ENCODE measurements around the gene GID8. TPM values are rescaled to one million over a fixed set of nuclear protein-coding genes. Genes with fewer than 3 reads are reported as not detected.

GID8 gene
- total and polyA plus RNA-seq, 8 donors, result 24.5 to 52.6 (median 47.6) TPM

DNA sequence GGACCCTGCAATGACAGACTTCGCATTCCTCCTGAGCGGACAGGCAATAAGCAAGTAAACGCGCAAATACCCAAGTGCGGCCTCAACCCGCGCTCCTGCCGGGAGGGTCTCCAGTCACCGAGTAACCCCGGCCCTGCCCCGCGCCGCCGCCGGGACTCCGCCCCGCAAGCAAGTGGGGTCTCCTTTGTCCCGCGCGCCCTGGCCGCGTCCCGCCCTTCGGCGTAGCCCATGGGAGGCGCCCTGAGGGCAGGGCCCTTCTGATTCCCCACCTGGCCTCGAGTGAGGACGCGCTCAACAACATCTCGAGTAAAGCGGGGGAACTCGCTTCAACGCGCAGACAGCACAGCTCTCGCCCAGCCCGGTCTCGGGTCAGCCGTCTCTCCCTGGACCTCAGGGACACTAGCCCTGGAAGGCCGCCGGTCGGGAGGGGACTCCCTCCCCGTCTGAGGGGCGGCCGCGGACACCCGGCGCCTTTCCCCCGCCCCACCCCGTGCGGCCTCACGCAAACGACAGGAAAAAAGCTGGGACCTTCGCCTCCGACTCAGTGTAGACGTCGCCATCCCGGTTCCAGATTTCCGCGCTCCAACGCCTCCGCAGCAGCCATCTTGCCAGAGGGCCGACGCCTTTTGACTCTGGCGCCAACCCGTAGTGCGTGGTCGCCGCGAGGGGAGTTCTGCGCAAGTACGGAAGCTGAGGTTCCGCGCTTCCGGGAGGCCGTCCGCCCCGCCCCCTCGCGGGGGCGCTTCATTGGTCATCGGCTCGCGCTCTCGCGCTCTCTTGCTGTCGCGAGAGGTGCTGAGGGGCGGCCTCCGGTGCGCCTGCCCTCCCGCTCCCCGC is 461 bp upstream of the GID8 start:
- peaks cover 0 to 42% of the 10 kb centered on the region in 2 donors for H3K36me3 ChIP-seq
- peak; percentile 95 to 98 (median 96) for DNase-seq
- no peaks in the 10 kb centered on the region for H3K27me3 ChIP-seq
- peaks cover 21 to 49% of the 10 kb centered on the region in 2 donors for H3K4me1 ChIP-seq
- no peaks in the 10 kb centered on the region for H3K9me3 ChIP-seq
- H3K4me3 ChIP-seq, result peak overlapping the region; percentile 83 to 90
- no peak for TF ChIP-seq CTCF (IDR thresholded peaks at IDR 0.05)
- peak; percentile 96 for ATAC-seq
- H3K27ac ChIP-seq, result peak overlapping the region; percentile 83 to 85
- intact Hi-C loops (cut with DNase I), result no loop called here

DNA sequence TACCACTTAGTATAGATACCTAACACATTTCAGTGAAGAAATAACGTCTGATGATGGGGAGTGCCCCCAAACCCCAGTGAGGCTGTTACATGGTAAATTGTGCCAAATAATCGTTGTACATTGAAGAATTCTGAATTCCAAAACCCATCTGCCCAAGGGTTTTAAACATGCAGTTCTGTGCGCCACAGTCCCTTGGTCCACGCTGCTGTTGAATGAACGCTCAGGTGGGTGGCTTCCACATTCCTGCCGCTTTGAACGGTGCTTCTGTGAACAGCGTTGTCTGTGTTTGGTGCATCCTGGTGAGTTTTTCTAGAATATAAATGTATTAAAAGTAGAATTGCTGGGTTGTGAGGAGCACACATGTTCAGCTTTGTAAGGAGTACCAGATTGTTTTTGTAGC is 2.9 kb downstream of the GID8 start:
- H3K27me3 ChIP-seq, result no peaks in the 10 kb centered on the region
- no peak for DNase-seq
- intact Hi-C loops (cut with DNase I), result no loop called here
- no peaks in the 10 kb centered on the region for H3K9me3 ChIP-seq
- peaks cover 0 to 51% of the 10 kb centered on the region in 2 donors for H3K36me3 ChIP-seq
- H3K4me3 ChIP-seq, result no peak overlapping the region
- no peak for TF ChIP-seq CTCF (IDR thresholded peaks at IDR 0.05)
- ATAC-seq, result no peak
- H3K27ac ChIP-seq, result no peak overlapping the region
- peaks cover 20 to 25% of the 10 kb centered on the region in 2 donors for H3K4me1 ChIP-seq

- ATAC-seq, result no peak
- Histone ChIP-seq H3K4me1 (peaks cover 12 to 15% of the 10 kb centered on the region in 2 donors), H3K4me3 (no peak overlapping the region), H3K9me3 (no peaks in the 10 kb centered on the region), H3K27ac (no peak overlapping the region), H3K36me3 (peaks cover 0 to 60% of the 10 kb centered on the region in 2 donors), H3K27me3 (no peaks in the 10 kb centered on the region)
- intact Hi-C loops (cut with DNase I), result no loop called here
- DNase-seq, result no peak
- no peak for TF ChIP-seq CTCF (IDR thresholded peaks at IDR 0.05)
Measured at GRCh38 chr20:62941792-62942191, 3.8 kb downstream of the GID8 start.

DNA sequence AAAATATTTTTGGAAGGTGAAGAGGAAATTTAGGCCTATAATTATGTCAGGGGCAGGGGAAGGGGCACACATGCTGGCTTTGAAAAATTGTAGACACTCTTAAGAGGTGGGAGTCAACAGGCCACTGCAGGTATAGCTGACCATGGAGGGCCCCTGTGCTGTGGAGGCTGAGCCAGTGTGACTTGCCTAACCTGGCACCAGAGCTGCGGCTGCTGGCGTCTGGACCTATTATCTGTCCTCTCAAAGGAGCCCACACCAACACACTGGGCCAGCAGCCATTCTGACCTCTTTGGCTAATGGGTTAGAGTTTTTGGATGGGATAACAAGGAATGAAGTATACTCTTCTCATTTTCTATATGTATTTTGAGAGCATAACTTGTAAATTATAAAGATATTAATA is 4.5 kb downstream of the GID8 start:
- ATAC-seq, result no peak
- no peak for DNase-seq
- H3K27me3 ChIP-seq, result no peaks in the 10 kb centered on the region
- no peak overlapping the region for H3K4me3 ChIP-seq
- no peak for TF ChIP-seq CTCF (IDR thresholded peaks at IDR 0.05)
- H3K27ac ChIP-seq, result no peak overlapping the region
- H3K36me3 ChIP-seq, result peaks cover 0 to 67% of the 10 kb centered on the region in 2 donors
- intact Hi-C loops (cut with DNase I), result no loop called here
- peaks cover 12 to 13% of the 10 kb centered on the region in 2 donors for H3K4me1 ChIP-seq
- no peaks in the 10 kb centered on the region for H3K9me3 ChIP-seq

DNA sequence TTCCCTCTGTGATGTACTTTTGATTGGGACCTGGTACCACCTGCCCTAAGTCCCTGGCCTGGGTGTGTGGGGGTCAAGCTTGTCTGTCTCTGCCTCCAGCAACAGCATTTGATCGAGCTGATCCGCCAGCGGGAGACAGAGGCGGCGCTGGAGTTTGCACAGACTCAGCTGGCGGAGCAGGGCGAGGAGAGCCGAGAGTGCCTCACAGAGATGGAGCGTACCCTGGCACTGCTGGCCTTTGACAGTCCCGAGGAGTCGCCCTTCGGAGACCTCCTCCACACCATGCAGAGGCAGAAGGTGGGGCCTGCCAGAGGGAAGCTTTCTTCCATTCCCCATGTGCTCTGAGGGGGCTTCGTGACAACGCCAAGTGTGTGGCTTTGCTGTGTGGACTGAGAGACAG is 5.4 kb downstream of the GID8 start:
- no peak overlapping the region for H3K4me3 ChIP-seq
- intact Hi-C loops (cut with DNase I), result no loop called here
- H3K27ac ChIP-seq, result no peak overlapping the region
- no peaks in the 10 kb centered on the region for H3K9me3 ChIP-seq
- ATAC-seq, result no peak
- peaks cover 12 to 13% of the 10 kb centered on the region in 2 donors for H3K4me1 ChIP-seq
- no peak for TF ChIP-seq CTCF (IDR thresholded peaks at IDR 0.05)
- H3K27me3 ChIP-seq, result no peaks in the 10 kb centered on the region
- DNase-seq, result peak in 1 of 4 donors; percentile 19
- H3K36me3 ChIP-seq, result peaks cover 0 to 76% of the 10 kb centered on the region in 2 donors
